NCI-H510A (cell line): ENCODE measurements around the gene SSX1.
A peak's percentile ranks its signal among the peaks of the same experiment; 100 is the strongest.
"Not testable (repeated sequence)": the region's sequence is repeated elsewhere in the genome, so short reads cannot be mapped to it uniquely, and the experiment has no call there.

Experiments
- DNase-seq: peaks from one replicate; lab custom pipeline; 2025; lab: John Stamatoyannopoulos, UW

Gene SSX1

GRCh38 chrX:48255062-48255796, at the start of gene SSX1:
TSS of gene SSX1 (plus strand) at chrX:48255392. CDS start at chrX:48257242, 1,850 bp downstream.
- peak; percentile 44 for DNase-seq

- not testable (repeated sequence) for DNase-seq
Observed at GRCh38 chrX:48214341-48214740, 40.9 kb upstream of the SSX1 start.

- DNase-seq = not testable (repeated sequence)
Observed at GRCh38 chrX:48224196-48224595, 31.0 kb upstream of the SSX1 start.

- not testable (repeated sequence) for DNase-seq
Observed at GRCh38 chrX:48252945-48253344, 2.2 kb upstream of the SSX1 start.

GRCh38 chrX:48274365-48274764, 19.2 kb downstream of the SSX1 start:
- not testable (repeated sequence) for DNase-seq

GRCh38 chrX:48278958-48279357, 23.8 kb downstream of the SSX1 start:
- no peak for DNase-seq

- DNase-seq = not testable (repeated sequence)
Observed at GRCh38 chrX:48280729-48281128, 25.5 kb downstream of the SSX1 start.

- DNase-seq = no peak
Observed at GRCh38 chrX:48306175-48306574, 51.0 kb downstream of the SSX1 start.

- not testable (repeated sequence) for DNase-seq
Observed at GRCh38 chrX:48313996-48314395, 58.8 kb downstream of the SSX1 start.
